HG03521 (cell line): ENCODE results near the gene RPUSD4.

Experiments used
- ATAC-seq: cut with Tn5 transposase; IDR thresholded peaks from one replicate; pipeline ENCODE4 v1.9.1; 2021; ENCODE audit warnings: mild to moderate bottlenecking, moderate library complexity; ENCODE audit not compliant: unreplicated experiment

RPUSD4 gene

DNA sequence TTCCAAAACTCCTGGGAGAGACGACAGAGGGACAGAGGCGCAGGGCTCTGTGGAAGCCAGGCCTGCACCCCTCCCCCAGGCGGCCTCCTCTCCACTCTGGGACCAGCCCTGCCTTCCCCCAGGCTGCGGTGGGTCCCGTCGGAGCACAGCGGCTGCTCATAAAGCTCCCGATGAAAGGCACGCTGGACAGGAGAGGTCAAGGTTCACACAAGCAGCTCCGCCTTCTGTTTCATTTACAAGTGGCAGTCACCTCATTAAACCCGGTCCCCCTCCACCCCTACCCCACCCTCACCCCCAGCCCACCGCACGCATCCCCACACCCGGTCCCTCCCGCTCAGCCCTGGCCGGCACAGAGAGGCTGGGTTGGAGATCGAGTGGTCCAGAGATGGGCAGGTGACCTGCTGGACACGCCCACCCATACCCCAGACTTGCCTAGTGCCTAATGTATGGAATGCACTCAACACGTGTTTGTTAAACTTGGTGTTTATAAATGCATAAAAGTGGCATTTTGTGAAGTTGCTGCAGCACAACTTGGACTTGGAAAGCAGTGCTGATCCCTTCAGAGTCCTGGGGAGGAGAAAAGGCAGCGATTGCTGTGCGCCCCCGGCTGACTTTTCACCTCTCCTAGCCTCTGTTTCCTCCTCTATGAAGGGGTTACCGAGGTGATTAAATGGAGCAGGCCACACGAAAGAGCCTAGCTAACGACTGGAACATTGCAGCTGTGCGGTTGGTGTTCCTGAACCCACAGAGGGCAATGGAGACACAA is 26.0 kb downstream of the RPUSD4 start:
- ATAC-seq: no peak

DNA sequence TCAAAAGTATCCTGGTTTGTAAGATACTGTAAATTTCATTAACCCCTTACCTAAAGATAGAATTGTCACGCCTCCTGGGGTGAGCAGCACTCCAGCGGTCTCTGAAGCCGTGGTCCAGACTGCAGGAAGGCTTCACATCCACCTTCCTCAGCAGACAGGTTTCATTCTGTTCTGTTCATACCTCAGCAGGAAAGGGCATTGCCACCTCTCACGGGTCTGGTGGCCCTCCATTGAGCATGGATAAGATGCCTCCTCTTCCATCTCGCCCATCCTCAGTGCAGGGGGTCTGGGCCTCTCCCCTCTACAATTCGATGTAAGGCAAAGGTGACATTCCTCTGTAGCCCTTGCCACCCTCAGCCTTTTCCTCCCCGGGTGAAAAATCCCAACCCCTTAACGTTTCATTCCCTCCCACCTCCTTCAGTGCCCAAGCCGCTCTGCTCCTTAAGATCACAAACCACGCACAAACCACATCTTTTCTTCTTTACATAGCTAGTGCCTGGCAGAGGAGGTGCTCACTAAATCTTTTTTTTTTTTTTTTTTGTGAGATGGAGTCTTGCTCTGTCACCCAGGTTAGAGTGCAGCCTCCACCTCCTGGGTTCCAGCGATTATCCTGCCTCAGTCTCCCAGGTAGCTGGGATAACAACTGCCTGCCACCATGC is 28.5 kb downstream of the RPUSD4 start:
- ATAC-seq: no peak

DNA sequence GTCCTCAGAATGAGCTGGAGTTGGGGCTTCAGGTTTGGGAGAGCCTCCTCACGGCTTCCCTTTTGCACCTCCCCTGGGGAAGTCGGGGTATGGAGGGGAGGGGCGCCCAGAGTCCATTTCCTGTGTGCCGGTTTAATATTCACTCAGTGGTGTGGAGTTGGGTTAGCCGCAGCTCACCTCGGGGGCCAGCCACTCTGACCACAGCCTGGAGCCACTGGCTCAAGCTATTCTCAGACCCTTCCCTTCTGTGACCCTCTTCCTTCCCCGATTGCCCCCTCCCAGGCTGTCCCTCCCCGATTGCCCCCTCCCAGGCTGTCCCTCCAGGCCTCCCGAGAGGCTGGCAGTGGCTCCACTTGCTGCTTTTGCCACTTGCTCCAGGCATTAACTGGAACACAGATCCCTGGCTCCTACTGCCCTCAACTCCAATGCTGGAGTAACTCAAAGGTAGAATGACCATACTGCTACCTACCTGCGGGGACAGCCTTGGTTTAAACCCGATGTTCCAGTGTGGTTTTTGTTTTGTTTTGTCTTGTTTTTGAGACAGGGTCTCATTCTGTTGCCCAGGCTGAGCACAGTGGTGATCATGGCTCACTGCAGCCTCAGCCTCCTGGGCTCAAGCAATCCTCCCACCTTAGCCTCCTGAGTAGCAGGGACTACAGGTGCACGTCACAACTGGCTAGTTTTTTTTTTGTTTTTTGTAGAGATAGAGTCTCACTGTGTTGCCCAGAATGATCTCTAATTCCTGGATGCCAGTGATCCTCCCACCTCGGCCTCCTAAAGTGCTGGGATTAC is 29.3 kb downstream of the RPUSD4 start:
- no peak for ATAC-seq

DNA sequence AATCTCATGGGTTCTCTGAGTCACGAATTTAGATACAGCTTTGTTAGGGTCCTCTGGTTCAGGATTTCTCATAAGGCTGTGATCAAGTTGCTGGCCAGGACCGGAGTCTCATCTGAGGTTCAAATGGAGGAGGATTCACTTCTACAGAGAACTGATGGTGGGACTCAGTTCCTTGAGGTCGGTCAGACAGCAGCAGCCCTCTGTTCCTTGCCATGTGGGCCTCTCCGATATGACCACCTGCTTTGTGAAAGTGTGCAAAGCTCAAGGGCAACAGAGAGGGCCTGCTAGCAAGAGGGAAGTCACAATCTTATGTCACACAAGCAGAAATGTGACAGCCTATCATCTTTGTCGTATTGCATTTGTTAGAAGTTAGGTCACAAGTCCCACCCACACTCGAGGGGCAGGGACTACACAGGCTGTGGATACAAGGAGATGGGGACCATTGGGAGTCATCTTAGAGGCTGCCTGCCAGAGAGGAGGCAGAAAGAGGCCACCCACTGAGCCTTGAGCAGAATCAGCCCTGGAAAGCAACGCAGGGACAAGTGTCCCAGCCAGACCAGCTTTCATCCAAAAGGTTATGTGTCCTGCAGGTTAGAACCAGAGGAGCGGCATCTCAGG is 34.5 kb downstream of the RPUSD4 start:
- no peak for ATAC-seq

DNA sequence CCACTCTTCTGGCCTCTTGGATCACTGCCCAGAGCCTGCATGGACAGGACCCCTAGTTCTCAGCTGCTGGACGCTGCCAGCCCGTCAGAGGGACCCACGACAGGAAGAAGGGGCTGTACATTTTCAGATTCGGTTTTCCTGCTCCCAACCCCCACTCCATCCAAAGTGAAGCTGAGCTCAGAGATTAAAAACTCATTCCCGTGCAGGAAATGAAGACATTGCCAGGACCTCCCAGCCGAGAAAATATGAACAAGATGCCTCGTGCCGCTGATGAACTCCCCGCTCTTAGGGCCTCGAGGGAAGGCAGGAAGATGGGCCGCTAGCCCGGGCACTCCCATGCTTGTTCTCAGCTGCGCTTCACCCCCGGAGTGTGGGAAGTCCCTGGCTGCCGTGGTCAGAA is 36.1 kb downstream of the RPUSD4 start:
- ATAC-seq: no peak

DNA sequence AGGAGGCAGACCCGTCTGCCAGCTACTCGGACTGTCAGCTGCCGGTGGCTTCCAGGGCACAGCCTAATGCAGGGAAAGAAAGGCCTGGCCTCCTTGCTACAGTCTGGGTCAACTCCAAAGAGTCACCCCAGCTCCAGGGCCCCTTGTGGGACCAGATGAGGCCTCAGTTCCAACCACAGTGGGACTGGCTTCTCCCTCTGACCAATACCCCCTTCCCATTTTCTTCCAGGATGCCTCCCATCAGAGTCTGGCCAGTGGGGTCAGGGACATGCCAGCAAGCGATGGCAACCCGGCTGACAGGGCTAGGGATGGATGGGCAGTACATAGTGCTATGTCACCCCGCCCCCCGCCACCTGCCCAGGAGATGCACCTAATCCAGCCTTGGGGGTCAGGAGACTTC is 36.6 kb downstream of the RPUSD4 start:
- ATAC-seq: no peak

DNA sequence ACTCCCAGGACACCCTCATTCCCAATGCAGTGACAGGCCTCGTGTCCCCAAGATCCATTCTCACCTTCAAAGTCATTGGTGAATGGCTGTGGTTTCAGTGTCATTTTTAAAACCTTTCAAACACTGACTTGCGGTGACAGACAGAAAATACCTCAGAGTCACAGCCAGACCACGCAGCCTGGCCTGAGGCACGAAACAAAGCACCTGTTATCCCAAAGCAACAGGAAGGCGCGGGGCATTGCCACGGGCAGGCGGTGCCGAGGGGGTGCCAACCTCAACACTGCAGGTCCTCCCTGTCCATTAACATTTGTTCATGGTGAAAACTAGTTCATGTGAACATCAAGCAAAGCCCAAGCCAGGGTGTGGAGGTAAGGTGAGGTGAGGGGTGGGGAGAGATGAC is 38.2 kb downstream of the RPUSD4 start:
- ATAC-seq: no peak

DNA sequence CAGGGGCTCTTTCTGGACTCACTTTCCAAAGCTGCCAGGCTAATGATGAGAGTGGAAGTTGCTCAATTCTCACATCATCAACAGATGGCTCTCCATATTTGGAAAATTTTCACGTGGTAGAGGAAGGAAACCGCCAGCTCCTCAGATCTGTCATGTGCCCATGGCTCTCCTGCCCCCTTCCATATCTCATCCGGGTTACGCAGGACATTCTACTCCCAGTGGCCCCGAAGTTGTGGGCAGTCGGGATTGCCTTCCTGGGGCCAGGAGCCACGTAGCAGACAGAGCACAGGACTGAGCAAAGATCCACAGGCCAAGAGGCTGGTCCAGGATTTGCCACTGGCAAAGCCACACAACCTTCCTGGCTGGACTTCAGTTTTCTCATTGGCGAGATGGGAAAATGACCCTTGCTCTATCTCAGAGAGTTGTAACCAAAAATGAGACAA is 38.8 kb downstream of the RPUSD4 start:
- ATAC-seq: no peak

DNA sequence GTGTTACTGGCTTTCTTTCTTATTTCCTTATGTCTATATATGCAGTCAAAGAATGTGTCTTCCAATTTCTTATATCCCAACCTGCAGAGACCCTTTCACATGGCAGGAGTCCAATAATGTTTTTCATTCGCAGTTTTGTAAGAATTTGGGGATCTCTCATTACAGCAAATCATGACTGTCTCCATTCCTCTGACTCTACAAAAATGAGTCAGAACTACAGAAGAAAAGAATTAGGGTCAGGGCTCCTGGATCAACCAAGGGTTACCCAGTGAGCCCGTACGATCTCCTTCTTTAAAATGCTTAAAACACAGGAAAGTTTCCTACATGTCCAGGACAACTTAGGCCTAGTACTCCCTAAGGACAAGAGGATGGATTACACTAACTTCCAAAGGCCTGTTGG is 42.2 kb downstream of the RPUSD4 start:
- no peak for ATAC-seq

DNA sequence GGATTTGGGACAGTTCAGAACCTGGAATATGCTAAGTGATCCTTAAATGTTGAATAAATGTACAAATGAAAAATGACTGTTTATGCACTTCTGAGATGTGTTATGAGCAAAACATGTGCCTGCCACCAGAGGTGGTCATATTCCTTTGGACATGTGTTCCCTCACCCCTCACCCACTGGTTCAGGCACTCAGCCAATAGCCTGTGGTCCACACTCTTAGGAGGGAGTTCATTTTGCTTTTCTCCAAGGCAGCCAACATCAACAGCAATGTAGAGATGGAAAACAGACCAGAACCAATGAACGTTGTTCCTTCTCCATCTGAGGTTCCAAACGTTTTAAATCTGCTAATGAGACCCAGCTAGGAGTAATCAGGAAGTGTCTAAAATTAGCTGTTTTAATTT is 44.0 kb downstream of the RPUSD4 start:
- ATAC-seq: no peak

DNA sequence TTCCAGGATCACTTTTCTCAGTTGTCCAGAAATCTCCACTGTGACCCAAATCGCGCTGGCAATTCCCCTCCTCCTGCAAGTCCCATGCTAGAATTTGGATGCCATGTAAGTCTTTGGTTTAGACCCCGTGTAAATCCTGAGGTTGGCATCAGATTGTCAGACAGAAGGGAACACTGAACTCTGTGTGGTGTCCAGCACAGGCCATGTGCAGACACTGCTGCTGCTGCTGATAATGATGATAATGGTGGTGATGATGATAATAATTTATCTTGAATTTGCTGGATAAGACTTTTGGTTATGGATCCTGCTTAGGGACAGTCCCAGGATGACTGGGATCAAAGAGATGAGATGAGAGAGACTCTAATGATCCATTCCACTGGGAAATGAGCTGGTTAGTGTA is 45.0 kb downstream of the RPUSD4 start:
- ATAC-seq: no peak

DNA sequence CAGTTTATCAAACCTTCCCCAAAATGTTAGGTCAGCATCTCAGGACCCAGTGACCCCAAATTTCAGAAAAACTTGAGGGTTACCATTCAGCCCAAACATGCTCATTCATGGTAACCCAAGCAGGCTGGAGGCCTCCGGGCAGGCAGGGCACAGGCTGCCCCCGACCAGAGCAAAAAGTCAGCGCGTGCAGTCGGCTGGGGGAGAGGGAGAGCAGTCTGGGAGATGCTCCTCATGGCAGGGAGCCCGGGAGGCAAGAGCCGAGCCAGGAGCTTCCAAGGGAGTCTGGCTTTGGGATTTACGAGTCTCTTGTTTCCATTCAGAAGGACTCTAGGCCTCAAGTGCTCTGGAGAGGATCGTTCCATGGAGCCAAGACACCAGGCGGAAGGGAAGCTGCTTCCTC is 45.7 kb downstream of the RPUSD4 start:
- no peak for ATAC-seq

DNA sequence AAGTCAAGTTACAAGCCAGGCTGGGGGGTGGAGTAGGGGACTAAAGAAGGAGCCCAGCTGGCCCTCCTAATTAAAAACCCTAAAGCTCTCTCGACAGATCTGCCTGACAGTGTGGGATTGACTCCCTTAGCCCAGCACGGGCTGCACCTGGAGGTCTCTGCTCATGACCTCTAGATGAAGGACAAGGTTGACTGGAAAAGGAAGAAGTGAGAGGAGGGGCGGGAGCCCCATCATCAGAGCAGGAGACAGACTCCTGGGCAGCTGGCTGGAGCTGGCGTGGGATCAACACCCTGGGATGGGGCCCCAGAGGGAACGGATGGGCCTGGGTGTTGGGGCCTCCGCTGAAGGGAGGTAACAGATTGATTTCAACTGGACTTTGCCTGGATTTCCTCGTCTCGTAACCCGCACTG is 46.1 kb downstream of the RPUSD4 start:
- no peak for ATAC-seq

DNA sequence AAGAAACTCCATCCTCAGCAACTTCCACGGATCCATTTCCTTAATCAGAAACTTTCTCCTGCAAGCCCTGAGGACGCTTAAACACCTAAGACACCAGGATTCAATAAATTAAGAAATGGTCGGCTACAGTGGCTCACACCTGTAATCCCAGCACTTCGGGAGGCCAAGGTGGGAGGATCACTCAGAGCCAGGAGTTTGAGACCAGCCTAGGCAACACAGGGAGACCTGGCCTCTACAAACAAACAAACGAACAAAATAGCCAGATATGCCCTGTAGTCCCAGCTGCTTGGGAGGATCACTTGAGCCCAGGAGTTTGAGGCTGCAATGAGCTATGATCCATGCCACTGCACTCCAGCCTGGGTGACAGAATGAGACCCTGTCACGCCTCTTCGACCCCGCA is 46.7 kb downstream of the RPUSD4 start:
- no peak for ATAC-seq

DNA sequence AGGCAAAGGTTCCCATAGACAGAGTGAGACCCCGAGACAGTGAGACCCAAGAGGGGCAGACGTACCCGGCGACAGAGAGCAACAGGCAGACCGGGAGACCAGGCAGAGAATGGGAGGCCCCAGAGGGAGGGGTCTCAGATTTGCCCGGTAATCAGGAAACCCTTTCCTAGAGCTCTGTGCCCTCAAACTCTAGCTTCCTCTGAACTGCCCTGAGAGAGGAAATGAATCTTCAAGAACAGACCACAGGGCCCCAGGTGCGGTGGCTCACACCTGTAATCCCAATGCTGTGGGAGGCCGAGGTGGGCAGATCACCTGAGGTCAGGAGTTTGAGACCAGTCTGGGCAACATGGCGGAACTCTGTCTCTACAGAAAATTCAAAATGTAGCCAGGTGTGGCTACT is 47.7 kb downstream of the RPUSD4 start:
- ATAC-seq: no peak

DNA sequence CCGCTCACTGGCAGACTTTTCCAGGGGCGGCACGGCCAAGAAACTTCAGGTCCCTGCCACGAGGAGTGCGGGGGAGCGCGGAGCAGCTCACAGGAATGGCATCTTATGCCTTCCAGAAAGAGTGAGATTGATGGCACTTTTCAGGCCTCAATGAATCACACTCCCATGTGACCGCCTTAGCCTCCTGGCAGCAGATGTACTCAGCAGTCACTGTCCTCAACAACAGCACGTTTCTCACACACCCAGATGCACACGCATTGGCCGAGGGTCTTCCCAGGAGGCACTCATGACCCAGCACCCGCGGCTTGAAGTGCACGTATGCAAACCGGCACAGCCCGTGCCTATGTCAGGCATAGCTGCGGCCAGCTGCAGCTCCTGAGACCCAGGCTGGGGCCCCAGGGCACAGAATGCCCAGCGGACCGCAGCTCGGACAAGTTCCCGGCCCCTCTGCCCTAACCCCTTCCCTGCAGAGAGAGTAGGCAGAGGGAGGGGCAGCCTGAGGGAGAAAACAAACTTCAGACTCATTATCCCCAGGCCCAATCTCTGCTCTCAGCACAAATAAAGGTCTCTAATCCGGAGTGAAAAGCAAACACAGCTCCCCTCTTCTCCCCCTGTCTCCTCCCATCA is 48.3 kb downstream of the RPUSD4 start:
- no peak for ATAC-seq

DNA sequence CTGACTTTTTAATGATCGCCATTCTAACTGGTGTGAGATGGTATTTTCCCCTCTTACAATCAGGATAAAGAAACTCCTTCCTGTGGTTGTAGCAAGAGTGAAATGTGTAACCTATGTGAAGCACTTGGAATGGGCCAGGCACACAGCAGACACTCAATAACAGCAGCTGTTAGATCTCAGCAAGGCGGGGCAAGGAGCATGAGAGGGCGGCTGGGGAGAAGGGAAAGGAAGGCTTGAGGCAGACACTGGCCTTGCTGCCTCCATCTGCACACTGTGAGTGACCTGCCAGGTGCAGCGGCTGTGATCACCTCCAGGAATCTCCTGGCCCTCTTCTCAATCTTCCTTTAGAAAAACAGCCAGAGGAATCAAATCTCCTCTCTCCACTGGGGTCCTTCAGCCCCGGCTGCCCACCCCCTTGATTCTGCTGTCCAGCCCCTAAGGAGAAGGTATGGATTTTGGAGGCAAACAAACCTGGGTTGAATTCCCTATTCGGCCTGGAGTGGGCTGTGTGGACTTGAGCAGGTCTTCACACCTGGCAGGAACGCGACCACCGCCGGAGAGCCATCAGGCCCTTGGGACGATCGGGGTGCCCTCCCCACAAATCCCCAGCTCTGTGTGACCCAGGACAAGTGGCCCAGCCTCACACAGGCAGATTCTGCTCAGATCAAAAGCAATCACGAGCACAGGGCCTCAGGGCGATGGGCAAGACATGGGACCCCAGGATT is 49.0 kb downstream of the RPUSD4 start:
- ATAC-seq: no peak

DNA sequence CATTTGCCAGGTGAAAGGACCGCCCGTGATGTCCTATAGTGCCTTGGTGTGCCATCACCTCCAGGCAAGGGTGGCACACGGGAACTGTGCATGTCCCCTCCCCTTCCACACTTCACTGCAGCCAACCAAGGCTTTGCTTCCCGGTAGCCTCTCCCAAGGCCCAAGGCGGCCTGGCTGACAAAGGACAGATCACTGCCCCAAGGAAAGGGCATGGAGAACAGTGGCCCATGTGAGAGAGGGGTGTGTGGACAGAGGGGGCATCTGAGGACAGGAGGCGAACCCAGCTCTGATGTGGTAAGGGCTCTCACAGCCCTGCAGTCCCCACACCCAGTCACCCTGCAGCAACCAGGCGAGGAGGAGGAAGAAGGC is 50.4 kb downstream of the RPUSD4 start:
- ATAC-seq: no peak

DNA sequence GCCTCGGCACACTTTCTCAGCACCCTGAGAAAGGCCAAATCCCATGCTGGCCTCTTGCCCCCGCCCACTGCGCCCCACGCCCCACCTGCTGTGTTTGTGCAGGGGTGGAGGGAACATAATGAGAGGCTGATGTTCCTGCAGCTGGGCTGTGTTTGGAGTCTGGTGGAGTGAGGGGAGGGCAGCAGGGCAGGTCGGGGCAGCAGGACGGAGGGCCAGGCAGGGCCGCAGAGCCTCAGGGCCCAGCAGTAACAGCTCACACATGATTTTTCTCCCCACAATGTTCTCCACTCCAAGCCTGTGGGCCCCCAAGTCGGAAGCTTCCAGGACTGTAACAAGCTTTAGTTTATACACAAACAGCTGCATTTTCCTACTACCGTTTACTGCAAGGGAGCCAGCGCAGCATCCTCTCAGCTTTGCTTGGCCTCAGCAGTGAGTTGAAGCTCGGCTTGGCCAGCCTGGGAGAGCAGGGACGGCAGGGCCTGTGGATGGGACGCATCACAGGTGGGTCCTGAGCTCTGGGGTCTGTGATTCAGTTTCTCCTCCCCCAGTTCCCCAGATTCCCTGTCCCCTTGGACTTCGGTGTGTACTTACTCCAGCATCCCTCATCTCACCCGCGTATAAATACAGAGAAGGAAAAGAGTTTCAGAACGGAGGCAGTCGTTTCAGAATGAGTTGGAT is 51.0 kb downstream of the RPUSD4 start:
- no peak for ATAC-seq
